ENCODE data around the gene LDLRAD4.

LDLRAD4 gene

GRCh38 chr18:13218368-13218991, at the start of gene LDLRAD4:
Gene LDLRAD4 (plus strand): TSS chr18:13218760.
- no peak for DNase-seq (ENCODE audit: low spot score)

GRCh38 chr18:13173578-13174145, 44.9 kb upstream of the LDLRAD4 start:
- no peak for DNase-seq (ENCODE audit: low spot score)

GRCh38 chr18:13175266-13175665, 43.3 kb upstream of the LDLRAD4 start:
- no peak for DNase-seq (ENCODE audit: low spot score)

- no peak for DNase-seq (ENCODE audit: low spot score)
Observed at GRCh38 chr18:13175754-13176210, 42.8 kb upstream of the LDLRAD4 start.

- DNase-seq (ENCODE audit: low spot score) = no peak
Observed at GRCh38 chr18:13176847-13177246, 41.7 kb upstream of the LDLRAD4 start.

GRCh38 chr18:13178197-13178596, 40.4 kb upstream of the LDLRAD4 start:
- no peak for DNase-seq (ENCODE audit: low spot score)

- DNase-seq (ENCODE audit: low spot score) = no peak
Observed at GRCh38 chr18:13178976-13179375, 39.6 kb upstream of the LDLRAD4 start.

- DNase-seq (ENCODE audit: low spot score) = no peak
Observed at GRCh38 chr18:13179566-13180113, 38.9 kb upstream of the LDLRAD4 start.

GRCh38 chr18:13180614-13181375, 37.8 kb upstream of the LDLRAD4 start:
- DNase-seq (ENCODE audit: low spot score) = no peak

GRCh38 chr18:13181765-13182164, 36.8 kb upstream of the LDLRAD4 start:
- no peak for DNase-seq (ENCODE audit: low spot score)

- no peak for DNase-seq (ENCODE audit: low spot score)
Observed at GRCh38 chr18:13183359-13183758, 35.2 kb upstream of the LDLRAD4 start.

- DNase-seq (ENCODE audit: low spot score) = no peak
Observed at GRCh38 chr18:13183790-13184189, 34.8 kb upstream of the LDLRAD4 start.

- DNase-seq (ENCODE audit: low spot score) = no peak
Observed at GRCh38 chr18:13184396-13184795, 34.2 kb upstream of the LDLRAD4 start.

- no peak for DNase-seq (ENCODE audit: low spot score)
Observed at GRCh38 chr18:13185675-13186198, 32.8 kb upstream of the LDLRAD4 start.

- no peak for DNase-seq (ENCODE audit: low spot score)
Observed at GRCh38 chr18:13186687-13187086, 31.9 kb upstream of the LDLRAD4 start.

GRCh38 chr18:13187498-13187897, 31.1 kb upstream of the LDLRAD4 start:
- DNase-seq (ENCODE audit: low spot score) = no peak

- DNase-seq (ENCODE audit: low spot score) = no peak
Observed at GRCh38 chr18:13191031-13191430, 27.5 kb upstream of the LDLRAD4 start.

GRCh38 chr18:13191779-13192178, 26.8 kb upstream of the LDLRAD4 start:
- DNase-seq (ENCODE audit: low spot score) = no peak

GRCh38 chr18:13192970-13193369, 25.6 kb upstream of the LDLRAD4 start:
- no peak for DNase-seq (ENCODE audit: low spot score)

GRCh38 chr18:13194239-13194638, 24.3 kb upstream of the LDLRAD4 start:
- DNase-seq (ENCODE audit: low spot score) = no peak

- no peak for DNase-seq (ENCODE audit: low spot score)
Observed at GRCh38 chr18:13198701-13199100, 19.9 kb upstream of the LDLRAD4 start.

- DNase-seq (ENCODE audit: low spot score) = no peak
Observed at GRCh38 chr18:13199169-13199568, 19.4 kb upstream of the LDLRAD4 start.

GRCh38 chr18:13201292-13201691, 17.3 kb upstream of the LDLRAD4 start:
- no peak for DNase-seq (ENCODE audit: low spot score)
